BE2C (cell line): ENCODE results near the gene ALDH3B2.

Experiments
- DNase-seq: peaks from one replicate; pipeline ENCODE4 v3.0.0-alpha.2; 2020
- H3K27me3 ChIP-seq: fragments of 250-450 bp; sonication (Bioruptor Pico); 2 replicates; pipeline ENCODE4 v1.5.1; 2020; ENCODE audit warnings: mild to moderate bottlenecking
- H3K36me3 ChIP-seq: fragments of 250-450 bp; sonication (Bioruptor Pico); 2 replicates; pipeline ENCODE4 v1.5.1; 2020; ENCODE audit warnings: mild to moderate bottlenecking
- H3K4me1 ChIP-seq: fragments of 250-450 bp; sonication (Bioruptor Pico); 2 replicates; pipeline ENCODE4 v1.5.1; 2020
- H3K4me3 ChIP-seq: 2 replicates; pipeline ENCODE4 v1.5.1; 2011; ENCODE audit warnings: low read depth, low read length
- H3K9me3 ChIP-seq: fragments of 250-450 bp; sonication (Bioruptor Pico); 2 replicates; pipeline ENCODE4 v1.5.1; 2020
- TF ChIP-seq, protein P1 (sequence below): IDR thresholded peaks from 2 replicates; pipeline ENCODE4 v1.5.1; 2012; ENCODE audit warnings: mild to moderate bottlenecking, low read depth, low read length

ALDH3B2 gene

DNA sequence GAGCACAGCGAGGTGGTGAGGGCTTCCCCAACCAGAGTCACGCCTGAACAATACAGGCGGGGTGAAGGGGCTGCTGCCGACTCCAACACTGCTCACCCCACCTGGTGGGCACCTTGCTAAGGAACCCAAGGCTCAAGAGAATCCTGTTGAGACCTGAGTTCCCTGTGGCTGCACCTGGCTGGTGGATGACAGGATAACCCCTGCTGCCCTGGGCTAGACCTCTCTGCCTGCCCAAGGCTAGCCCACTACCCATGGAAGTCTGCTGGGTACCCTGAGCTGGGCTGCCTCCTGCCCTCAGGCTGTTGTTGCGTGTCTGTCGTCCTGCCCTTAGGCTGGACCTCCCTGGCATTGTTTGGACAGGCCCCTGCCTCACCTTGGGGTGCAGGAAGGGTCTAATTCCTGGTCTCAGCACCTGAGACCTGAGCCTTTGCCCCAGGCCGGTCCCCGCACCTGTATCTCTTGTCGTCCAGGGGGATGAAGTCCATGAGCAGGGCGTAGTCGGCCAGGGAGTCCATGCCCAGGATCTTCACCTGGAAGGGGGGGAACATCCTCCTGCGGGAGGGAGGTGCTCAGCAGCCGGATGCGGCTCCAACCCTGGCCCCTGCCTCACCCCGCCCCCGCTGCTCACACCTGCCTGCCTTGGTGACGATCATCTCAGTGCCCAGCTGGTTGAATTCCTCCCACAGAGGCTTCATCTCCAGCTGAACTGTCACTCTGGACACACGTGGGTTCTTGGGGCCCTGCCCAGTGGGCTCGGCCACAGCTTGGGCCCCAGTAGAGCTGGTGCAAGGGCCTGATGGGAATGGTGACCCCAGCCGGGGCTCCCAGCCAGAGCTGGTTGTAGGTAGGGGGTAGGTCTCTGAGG is 39.8 kb downstream of the ALDH3B2 start:
- no peak for DNase-seq
- H3K36me3 ChIP-seq: no peaks in the 10 kb centered on the region

DNA sequence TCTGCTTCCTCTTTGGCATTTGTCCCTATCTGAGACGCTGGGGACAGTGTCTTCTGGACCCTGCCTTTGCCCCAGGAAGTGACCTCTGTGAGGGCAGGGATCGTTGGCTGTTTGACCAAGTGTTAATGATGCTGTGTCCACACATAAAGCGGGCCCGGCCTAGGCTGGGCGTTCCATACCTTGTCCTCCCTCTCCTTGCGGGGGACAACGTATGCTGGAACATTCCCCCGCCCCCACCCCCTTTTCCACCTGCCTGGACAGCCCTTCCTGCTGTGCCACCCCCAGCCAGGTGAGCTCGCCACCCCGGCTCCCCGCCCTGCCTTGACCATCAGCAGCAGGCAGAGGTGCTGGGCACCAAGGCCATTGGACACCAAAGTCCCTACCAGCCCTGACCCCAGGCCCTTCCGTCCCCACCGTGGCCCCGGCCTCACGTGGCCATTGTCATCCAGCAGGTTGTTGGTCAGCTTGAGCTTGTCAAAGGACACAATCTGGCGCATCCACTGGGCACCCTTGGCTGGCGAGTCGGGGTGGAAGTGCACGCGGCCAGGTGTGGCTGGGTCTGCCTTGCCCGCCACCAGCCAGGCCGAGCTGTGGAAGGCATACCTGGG is 40.6 kb downstream of the ALDH3B2 start:
- Histone ChIP-seq H3K9me3 (no peaks in the 10 kb centered on the region; the same call in 1 of the 2 replicates), H3K4me3 (no peak overlapping the region), H3K27me3 (no peaks in the 10 kb centered on the region), H3K36me3 (no peaks in the 10 kb centered on the region), H3K4me1 (no peaks in the 10 kb centered on the region)
- DNase-seq: no peak
- TF ChIP-seq, protein P1, sequence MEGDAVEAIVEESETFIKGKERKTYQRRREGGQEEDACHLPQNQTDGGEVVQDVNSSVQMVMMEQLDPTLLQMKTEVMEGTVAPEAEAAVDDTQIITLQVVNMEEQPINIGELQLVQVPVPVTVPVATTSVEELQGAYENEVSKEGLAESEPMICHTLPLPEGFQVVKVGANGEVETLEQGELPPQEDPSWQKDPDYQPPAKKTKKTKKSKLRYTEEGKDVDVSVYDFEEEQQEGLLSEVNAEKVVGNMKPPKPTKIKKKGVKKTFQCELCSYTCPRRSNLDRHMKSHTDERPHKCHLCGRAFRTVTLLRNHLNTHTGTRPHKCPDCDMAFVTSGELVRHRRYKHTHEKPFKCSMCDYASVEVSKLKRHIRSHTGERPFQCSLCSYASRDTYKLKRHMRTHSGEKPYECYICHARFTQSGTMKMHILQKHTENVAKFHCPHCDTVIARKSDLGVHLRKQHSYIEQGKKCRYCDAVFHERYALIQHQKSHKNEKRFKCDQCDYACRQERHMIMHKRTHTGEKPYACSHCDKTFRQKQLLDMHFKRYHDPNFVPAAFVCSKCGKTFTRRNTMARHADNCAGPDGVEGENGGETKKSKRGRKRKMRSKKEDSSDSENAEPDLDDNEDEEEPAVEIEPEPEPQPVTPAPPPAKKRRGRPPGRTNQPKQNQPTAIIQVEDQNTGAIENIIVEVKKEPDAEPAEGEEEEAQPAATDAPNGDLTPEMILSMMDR: no peak

More for the DNA sequence above, 39.8 kb downstream of the ALDH3B2 start:
- Histone ChIP-seq H3K27me3 (no peaks in the 10 kb centered on the region; the same call in 1 of the 2 replicates), H3K4me3 (no peak overlapping the region), H3K9me3 (no peaks in the 10 kb centered on the region; the same call in 1 of the 2 replicates), H3K4me1 (no peaks in the 10 kb centered on the region)
- TF ChIP-seq, protein P1: no peak

DNA sequence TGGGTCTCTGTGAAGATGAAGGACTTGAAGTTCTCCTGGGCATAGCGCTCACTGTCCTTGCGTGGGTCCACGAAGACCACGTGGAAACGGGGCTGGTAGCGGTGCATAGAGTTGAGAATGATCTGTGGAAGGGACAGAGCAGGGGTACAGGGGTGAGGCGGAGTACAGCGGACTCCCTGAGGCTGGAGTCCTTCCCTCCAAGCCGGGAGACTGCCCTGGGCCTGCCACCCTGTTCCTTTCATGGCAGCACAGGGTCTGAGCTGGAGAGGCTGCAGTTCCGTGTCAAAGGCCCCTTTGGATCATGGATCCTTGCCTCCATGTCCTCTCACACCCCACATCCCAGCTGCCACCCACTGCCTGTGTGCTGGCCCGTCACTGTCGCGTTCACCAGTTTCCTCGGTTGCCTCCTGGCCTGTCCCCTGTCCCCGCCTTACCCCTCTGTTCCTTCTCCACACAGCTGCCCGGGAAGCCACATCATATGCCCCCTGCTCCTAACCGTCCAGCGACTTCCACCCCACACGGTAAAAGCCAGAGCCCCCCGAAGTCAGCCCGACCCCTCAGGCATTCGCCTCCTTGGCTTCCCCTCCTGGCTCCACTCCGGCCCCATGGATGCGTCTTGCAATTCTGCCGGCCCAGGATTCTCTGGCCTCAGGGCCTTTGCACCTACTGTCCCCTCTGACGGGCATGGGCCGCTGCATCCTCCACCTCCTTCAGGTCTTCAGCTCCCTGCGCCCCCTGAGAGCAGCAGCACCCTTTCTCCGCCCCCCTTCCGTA is 41.3 kb downstream of the ALDH3B2 start:
- Histone ChIP-seq H3K36me3 (no peaks in the 10 kb centered on the region), H3K4me3 (no peak overlapping the region), H3K9me3 (no peaks in the 10 kb centered on the region; the same call in 1 of the 2 replicates), H3K27me3 (no peaks in the 10 kb centered on the region), H3K4me1 (no peaks in the 10 kb centered on the region)
- TF ChIP-seq, protein P1: no peak
- no peak for DNase-seq

DNA sequence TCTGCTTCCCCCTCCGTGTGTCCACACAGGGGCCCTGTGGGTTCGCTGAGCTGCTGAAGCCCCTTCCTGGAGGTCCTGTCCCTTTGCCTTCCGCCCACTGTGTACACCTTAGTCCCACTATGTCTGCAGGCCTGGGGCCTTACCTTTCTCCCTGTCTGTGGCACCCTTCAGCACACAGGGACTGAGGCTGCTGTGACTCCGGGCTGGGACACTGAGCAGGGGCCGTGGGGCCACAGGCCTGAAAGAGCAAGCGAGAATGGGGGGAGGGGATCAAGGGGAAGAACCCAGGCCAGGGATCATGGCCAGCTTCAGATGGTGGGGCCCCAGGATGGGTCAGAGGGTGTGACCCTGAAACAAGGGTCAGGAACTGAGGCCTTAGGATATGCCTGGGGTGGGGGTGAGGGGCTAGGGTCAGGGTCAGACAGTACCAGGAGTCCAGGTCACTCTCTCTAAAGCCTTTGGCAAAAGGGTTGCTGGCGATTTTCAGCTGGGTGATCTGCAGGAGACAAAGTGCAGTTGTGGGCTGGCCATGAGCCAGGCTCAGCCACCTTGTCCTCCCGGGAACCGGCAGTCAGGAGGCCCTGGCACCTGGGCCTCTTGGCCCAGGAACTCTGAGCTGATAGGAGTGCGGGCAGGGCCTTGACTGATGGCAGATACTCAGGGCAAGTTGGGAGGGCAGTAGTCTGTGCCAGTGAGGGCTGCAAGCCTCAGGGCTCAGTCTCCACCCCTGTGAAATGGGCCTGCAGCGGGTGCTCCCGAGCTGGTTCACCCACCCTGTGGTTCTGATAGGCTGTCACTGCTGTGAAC is 42.0 kb downstream of the ALDH3B2 start:
- TF ChIP-seq, protein P1: no peak
- H3K4me3 ChIP-seq: no peak overlapping the region
- H3K27me3 ChIP-seq: no peaks in the 10 kb centered on the region
- no peak for DNase-seq
- H3K9me3 ChIP-seq: no peaks in the 10 kb centered on the region; the same call in 1 of the 2 replicates
- H3K4me1 ChIP-seq: no peaks in the 10 kb centered on the region
- no peaks in the 10 kb centered on the region for H3K36me3 ChIP-seq

DNA sequence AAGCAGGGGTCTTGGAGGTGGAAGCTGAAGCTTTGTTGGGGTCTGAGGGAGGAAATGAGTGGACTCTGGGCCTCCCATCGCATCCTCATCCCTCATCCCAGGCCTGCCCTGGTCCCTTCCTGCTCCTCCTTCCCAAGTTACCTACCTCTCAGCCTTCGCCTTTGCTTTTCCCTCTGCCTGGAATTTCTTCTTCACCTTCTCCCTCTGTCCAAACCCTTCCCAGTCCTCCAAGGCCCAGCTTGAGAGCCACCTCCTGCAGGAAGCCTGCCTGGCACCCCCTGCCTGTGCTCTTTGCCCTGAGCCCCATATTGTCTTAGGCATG is 42.6 kb downstream of the ALDH3B2 start:
- Histone ChIP-seq H3K27me3 (no peaks in the 10 kb centered on the region), H3K9me3 (no peaks in the 10 kb centered on the region; the same call in 1 of the 2 replicates), H3K4me3 (no peak overlapping the region), H3K4me1 (no peaks in the 10 kb centered on the region), H3K36me3 (no peaks in the 10 kb centered on the region)
- DNase-seq: no peak
- TF ChIP-seq, protein P1: no peak
